A673 (cell line): ENCODE data around the gene DPP7.

Source experiments
- CTCF ChIP-seq: fragments of 300-800, 200-600 bp; sonication (generic); conservative IDR thresholded peaks from 2 replicates; pipeline ENCODE4 v1.5.1; 2017; ENCODE audit warnings: low read depth, mild to moderate bottlenecking, antibody characterized with exemption, low read length, moderate library complexity, mixed read lengths
- EZH2 ChIP-seq: fragments of 200-600 bp; sonication (generic); IDR thresholded peaks from 2 replicates; pipeline ENCODE4 v1.6.1; 2017; ENCODE audit warnings: borderline replicate concordance, low read depth, mild to moderate bottlenecking, mixed read lengths, antibody characterized with exemption, low read length; ENCODE audit not compliant: poor library complexity, severe bottlenecking

GRCh38 chr9:137163365-137163715 lies 48.8 kb upstream of the DPP7 start:
- TF ChIP-seq CTCF: no peak
- no peak for TF ChIP-seq EZH2
